ENCODE measurements around the gene FAAP20. TPM values are rescaled to one million over a fixed set of nuclear protein-coding genes. Genes with fewer than 3 reads are reported as not detected.

The FAAP20 gene
- total and polyA plus RNA-seq, 4 donors: 5.6 to 31.5 (median 15.7) TPM

GRCh38 chr1:2241820-2242219 is 47.2 kb upstream of the FAAP20 start:
- peak; percentile 34 for DNase-seq (ENCODE audit: low spot score)
- Histone ChIP-seq H3K36me3 (ENCODE audit: control insufficient read depth in 4 of 4, insufficient read depth in 3 of 4, low read depth in 1 of 4, low read length in 3 of 4) (no peaks in the 10 kb centered on the region), H3K9ac (ENCODE audit: low read depth in 1 of 2, low read length in 2 of 2) (no peak overlapping the region), H3K27me3 (ENCODE audit: control insufficient read depth in 4 of 4, insufficient read depth in 4 of 4, low read length in 3 of 4) (no peaks in the 10 kb centered on the region), H3K9me3 (ENCODE audit: control insufficient read depth in 4 of 4, low read length in 3 of 4) (no peaks in the 10 kb centered on the region), H3K4me3 (ENCODE audit: low read depth in 1 of 3, low read length in 3 of 3) (no peak overlapping the region), H3K27ac (ENCODE audit: low read depth in 1 of 2, low read length in 2 of 2) (peak overlapping the region; percentile 31 to 86), H3K4me1 (ENCODE audit: control insufficient read depth in 4 of 4, insufficient read depth in 4 of 4, low read length in 3 of 4) (peaks cover 29 to 80% (median 64%) of the 10 kb centered on the region in 4 donors)
- TF ChIP-seq SP1 (IDR thresholded peaks at IDR 0.05) (no peak), TAF1 (conservative IDR thresholded peaks at IDR 0.05) (no peak), FOXA1 (IDR thresholded peaks at IDR 0.05) (no peak), MAX (IDR thresholded peaks at IDR 0.05) (no peak), JUND (IDR thresholded peaks at IDR 0.05) (no peak), CTCF (IDR thresholded peaks at IDR 0.05; ENCODE audit: low read depth, low read length, missing input control) (no peak), FOXA2 (IDR thresholded peaks at IDR 0.05) (no peak), REST (IDR thresholded peaks at IDR 0.05) (no peak), HNF4G (IDR thresholded peaks at IDR 0.05) (no peak), RXRA (IDR thresholded peaks at IDR 0.05) (no peak), RAD21 (IDR thresholded peaks at IDR 0.05) (no peak), ZBTB33 (IDR thresholded peaks at IDR 0.05) (no peak), NR2F2 (IDR thresholded peaks at IDR 0.05) (no peak), EGR1 (IDR thresholded peaks at IDR 0.05; ENCODE audit: low read depth in 2 of 2) (no peak), ATF3 (IDR thresholded peaks at IDR 0.05) (no peak), GABPA (IDR thresholded peaks at IDR 0.05 in 1 of 2, conservative IDR thresholded peaks at IDR 0.05 in 1 of 2) (no peak), YY1 (IDR thresholded peaks at IDR 0.05) (no peak), HNF4A (conservative IDR thresholded peaks at IDR 0.05) (no peak)
- WGBS: 35% methylated on average over 13 of the region's 13 CpGs
